Effector memory CD8-positive, alpha-beta T cell (primary cell): ENCODE data around the gene BRD1.

Source experiments
- ATAC-seq: fragments of 150-1000 bp; cut with Tn5 transposase; replicated peaks from 2 replicates; pipeline ENCODE4 v1.10.0; 2021; ENCODE audit warnings: mild to moderate bottlenecking, moderate library complexity
- DNase-seq, 3 experiments: peaks; one replicate each; pipeline ENCODE4 v3.0.0; 2021
- H3K27ac Mint-ChIP-seq, 2 donors: one replicate each; pipeline ENCODE4 v1.8.0; 2022; ENCODE audit warnings: mild to moderate bottlenecking in 2 of 2, mixed read lengths in 2 of 2, moderate library complexity in 2 of 2
- H3K27me3 Mint-ChIP-seq, 2 donors: one replicate each; pipeline ENCODE4 v1.8.0; 2022; ENCODE audit warnings: mixed read lengths in 2 of 2
- H3K36me3 Mint-ChIP-seq: one replicate; pipeline ENCODE4 v1.8.0; 2022; ENCODE audit warnings: mild to moderate bottlenecking, moderate library complexity, mixed read lengths; ENCODE audit not compliant: insufficient read depth
- H3K4me1 Mint-ChIP-seq, 2 donors: one replicate each; pipeline ENCODE4 v1.8.0; 2022; ENCODE audit warnings: low read depth in 2 of 2, mixed read lengths in 2 of 2
- H3K4me3 Mint-ChIP-seq, 2 donors: one replicate each; pipeline ENCODE4 v1.8.0; 2022; ENCODE audit warnings: mild to moderate bottlenecking in 2 of 2, mixed read lengths in 2 of 2, moderate library complexity in 2 of 2
- H3K9me3 Mint-ChIP-seq, 2 donors: one replicate each; pipeline ENCODE4 v1.8.0; 2022; ENCODE audit warnings: mixed read lengths in 2 of 2

Gene BRD1

DNA sequence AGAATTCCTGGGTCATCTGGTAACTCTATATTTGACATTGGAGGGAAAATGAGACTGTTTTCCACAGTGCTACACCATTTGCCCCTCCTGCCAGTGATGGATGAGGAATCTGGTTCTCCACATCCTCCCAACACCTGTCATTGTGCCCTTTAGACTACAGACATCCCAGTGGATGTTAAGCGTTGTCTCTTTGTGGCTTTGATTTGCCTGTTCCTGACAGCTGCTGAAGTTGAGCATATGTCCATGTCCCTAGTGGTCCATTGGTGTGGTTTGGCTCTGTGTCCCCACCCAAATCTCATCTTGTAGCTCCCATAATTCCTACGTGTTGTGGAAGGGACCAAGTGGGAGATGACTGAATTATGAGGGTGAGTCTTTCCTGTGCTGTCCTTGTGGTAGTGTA lies 88.5 kb downstream of the BRD1 start:
- Mint-ChIP-seq H3K36me3 (no peaks in the 10 kb centered on the region), H3K9me3 (no peaks in the 10 kb centered on the region), H3K27me3 (peaks cover 76 to 87% of the 10 kb centered on the region in 2 donors), H3K4me1 (peaks cover 0 to 2% of the 10 kb centered on the region in 2 donors), H3K27ac (no peak overlapping the region), H3K4me3 (no peak overlapping the region)
- ATAC-seq = no peak
- no peak for DNase-seq

DNA sequence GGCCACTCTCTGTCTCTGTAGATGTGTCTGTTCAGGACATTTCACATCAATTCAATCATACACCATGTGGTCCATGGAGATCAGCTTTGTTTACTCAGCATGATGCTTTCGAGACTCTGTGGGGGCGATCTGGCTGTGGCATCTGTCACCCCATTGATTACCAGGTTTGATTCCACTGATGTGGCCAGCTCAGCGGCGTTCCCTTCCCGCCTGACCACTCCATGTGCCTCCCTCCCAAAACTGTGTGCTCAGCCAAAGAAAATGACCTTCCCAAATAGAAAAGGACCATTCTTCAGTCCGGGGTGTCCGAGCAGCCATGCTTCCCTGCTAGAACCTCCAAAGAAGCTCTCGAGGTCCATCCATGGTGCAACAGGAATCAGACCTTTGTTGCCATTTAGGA lies 89.1 kb downstream of the BRD1 start:
- H3K36me3 Mint-ChIP-seq = no peaks in the 10 kb centered on the region
- no peak overlapping the region for H3K4me3 Mint-ChIP-seq
- H3K27ac Mint-ChIP-seq = no peak overlapping the region
- H3K4me1 Mint-ChIP-seq = peaks cover 3 to 5% of the 10 kb centered on the region in 2 donors
- ATAC-seq (no peak), DNase-seq (no peak)
- peaks cover 72 to 87% of the 10 kb centered on the region in 2 donors for H3K27me3 Mint-ChIP-seq
- no peaks in the 10 kb centered on the region for H3K9me3 Mint-ChIP-seq

DNA sequence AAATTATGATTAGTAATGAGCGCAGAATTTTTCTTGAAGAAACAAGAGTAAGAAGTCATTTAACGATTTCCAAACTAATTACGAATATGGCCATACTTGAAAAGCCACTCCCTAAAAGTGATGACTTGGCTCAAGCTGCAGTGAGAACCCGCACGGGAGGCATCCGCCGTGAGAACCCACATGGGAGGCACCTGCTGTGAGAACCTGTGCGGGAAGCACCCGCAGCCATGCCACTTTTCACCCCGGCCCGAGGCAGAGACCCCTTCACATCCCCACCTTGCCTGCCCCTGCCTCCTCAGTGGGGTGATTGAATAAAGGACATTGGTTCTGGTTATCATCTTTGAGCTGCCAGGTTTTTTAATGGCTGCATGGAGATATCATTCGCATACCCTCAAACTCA lies 89.7 kb downstream of the BRD1 start:
- H3K4me3 Mint-ChIP-seq = no peak overlapping the region
- peaks cover 77 to 87% of the 10 kb centered on the region in 2 donors for H3K27me3 Mint-ChIP-seq
- H3K36me3 Mint-ChIP-seq = no peaks in the 10 kb centered on the region
- no peak overlapping the region for H3K27ac Mint-ChIP-seq
- no peak for ATAC-seq
- peaks cover 5 to 10% of the 10 kb centered on the region in 2 donors for H3K4me1 Mint-ChIP-seq
- DNase-seq = no peak
- no peaks in the 10 kb centered on the region for H3K9me3 Mint-ChIP-seq

DNA sequence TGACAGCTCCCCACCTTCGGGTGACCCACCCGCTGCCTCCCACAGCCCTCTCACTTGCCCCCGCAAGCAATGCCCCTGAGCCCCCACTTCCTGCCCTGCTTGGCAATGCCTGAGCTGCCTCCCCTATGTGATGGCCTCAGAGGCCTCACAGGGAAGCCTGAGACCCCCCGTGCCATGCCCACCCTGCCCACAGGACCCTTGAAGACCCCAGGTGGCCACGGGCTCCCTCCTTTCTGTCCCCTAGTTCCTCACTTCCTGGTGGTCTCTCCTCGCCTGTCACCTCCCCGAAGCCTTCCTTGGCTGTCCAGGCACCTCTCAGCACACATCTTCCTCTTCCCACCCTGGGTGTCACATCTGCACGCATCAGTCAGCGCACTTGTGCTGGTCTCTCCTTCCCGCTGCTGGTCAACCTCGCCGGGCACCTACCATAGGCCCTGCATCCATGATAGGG lies 90.5 kb downstream of the BRD1 start:
- Mint-ChIP-seq H3K27ac (no peak overlapping the region), H3K36me3 (no peaks in the 10 kb centered on the region), H3K27me3 (peaks cover 79 to 87% of the 10 kb centered on the region in 2 donors), H3K9me3 (no peaks in the 10 kb centered on the region), H3K4me1 (peaks cover 6 to 12% of the 10 kb centered on the region in 2 donors), H3K4me3 (no peak overlapping the region)
- no peak for ATAC-seq
- no peak for DNase-seq

DNA sequence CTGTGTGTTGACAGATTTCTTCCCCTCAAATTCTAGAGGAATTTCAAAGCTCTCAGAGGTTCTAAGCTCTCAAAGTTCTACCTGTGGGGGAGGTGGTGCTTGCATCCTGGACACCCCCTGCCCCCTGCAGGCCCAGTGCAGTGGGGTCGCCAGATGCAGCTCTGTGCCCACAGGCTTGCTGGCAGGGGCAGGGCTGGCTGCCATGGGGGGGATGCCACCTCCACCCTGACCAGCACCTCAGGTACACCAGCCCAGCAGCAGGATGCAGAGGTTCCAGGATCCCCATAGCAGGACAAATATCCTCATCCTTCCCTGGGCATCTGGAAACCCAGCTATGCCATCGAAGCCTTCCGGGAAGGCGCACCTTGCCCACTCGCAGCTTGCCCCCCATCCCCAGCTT lies 91.1 kb downstream of the BRD1 start:
- no peak overlapping the region for H3K27ac Mint-ChIP-seq
- no peaks in the 10 kb centered on the region for H3K36me3 Mint-ChIP-seq
- no peak for DNase-seq
- ATAC-seq = no peak
- H3K4me1 Mint-ChIP-seq = peaks cover 6 to 12% of the 10 kb centered on the region in 2 donors
- no peaks in the 10 kb centered on the region for H3K9me3 Mint-ChIP-seq
- no peak overlapping the region for H3K4me3 Mint-ChIP-seq
- peaks cover 76 to 87% of the 10 kb centered on the region in 2 donors for H3K27me3 Mint-ChIP-seq

DNA sequence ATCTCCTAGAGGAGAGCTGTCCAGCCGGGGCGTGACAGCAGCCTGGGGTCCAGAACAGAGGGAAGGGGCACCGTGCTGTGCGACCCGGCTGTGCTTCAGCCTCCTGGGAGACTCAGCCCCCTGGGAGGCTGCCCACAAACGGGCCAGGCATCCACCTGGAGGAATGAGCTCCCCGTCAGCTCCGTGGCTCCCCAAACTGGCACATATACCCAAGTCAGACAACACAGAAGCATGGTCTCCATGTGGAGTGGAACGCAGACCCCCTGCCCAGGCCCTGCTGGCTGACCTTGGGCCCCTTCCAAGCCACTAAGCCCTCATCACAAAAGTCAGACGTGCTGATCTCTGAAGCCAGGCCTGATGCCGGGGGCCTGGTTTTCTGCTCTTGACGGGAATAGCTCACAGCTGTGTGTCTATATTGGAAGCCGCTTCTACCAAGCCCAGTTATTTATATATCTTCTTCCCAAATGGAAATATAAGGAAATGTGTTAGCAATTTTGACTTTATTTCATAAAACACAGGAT lies 91.7 kb downstream of the BRD1 start:
- ATAC-seq (no peak), DNase-seq (no peak)
- Mint-ChIP-seq H3K27ac (no peak overlapping the region), H3K9me3 (no peaks in the 10 kb centered on the region), H3K36me3 (no peaks in the 10 kb centered on the region), H3K27me3 (peaks cover 75 to 87% of the 10 kb centered on the region in 2 donors), H3K4me1 (peaks cover 6 to 12% of the 10 kb centered on the region in 2 donors), H3K4me3 (no peak overlapping the region)

DNA sequence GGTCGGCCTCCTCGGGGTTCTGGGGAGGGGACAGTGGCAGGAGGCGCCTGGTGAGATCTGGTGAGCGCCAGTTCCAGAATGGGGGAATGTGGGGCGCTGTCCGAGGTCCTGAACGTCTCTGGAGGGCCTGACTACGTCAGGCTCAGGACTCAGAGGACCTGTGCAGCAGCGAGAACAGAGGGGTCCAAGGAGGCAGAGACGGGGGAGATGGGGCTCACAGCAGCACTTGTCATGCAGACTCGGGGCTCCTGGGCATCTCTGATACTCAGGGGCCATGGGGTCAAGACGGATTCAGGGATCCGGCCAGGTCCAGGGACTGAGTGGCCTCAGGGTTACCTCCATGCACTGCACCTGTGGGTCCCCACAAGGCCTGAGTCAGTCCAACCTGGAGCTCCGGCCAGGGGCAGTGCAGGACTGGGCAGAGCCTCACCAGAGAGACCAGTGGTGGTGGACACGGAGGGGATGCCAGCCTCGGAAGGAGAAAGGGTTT lies 92.2 kb downstream of the BRD1 start:
- Mint-ChIP-seq H3K4me3 (no peak overlapping the region), H3K4me1 (peaks cover 6 to 12% of the 10 kb centered on the region in 2 donors), H3K27ac (no peak overlapping the region), H3K36me3 (no peaks in the 10 kb centered on the region), H3K27me3 (peaks cover 77 to 91% of the 10 kb centered on the region in 2 donors), H3K9me3 (no peaks in the 10 kb centered on the region)
- DNase-seq (no peak), ATAC-seq (no peak)

DNA sequence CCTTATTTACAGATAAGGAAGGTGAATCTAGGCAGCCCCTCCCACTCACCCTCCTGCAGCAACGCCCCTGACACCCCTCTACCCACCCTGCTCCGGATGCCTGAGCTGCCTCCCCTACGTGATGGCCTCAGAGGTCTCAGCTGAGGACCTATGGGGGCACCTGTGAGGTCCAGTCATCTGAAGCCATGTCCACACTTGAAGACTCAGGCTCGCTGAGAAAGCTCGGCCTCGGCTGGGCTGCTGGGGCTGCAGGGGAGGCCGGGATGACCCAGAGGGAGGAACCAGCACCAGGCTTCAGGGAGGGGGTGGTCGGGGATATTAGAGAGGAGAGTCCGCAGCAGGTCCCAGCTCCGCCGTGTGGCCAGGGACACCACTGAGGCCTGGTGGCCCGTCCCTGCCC lies 92.8 kb downstream of the BRD1 start:
- DNase-seq (no peak), ATAC-seq (no peak)
- Mint-ChIP-seq H3K27ac (no peak overlapping the region), H3K4me3 (no peak overlapping the region), H3K36me3 (no peaks in the 10 kb centered on the region), H3K27me3 (peaks cover 78 to 93% of the 10 kb centered on the region in 2 donors), H3K9me3 (no peaks in the 10 kb centered on the region), H3K4me1 (peaks cover 6 to 12% of the 10 kb centered on the region in 2 donors)

DNA sequence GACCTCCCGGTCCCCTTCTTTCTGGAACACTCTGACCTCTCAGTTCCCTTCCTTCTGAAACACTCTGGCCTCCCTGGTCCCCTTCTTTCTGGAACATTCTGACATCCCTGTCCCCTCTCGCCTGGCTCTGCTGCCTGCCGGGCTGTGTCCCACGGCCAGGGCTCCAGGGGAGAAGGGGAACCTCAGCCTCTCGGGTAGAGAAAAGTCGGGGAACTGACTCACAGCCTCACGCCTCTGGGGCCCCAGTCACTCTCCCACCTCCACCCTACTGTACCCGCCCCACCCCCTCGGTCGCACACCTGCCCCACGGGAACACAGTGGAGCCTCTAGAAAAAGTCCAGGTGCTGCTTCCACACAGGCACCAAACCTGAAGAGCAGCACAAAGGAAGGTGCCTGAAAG lies 93.3 kb downstream of the BRD1 start:
- Mint-ChIP-seq H3K4me3 (no peak overlapping the region), H3K27me3 (peaks cover 77 to 93% of the 10 kb centered on the region in 2 donors), H3K27ac (no peak overlapping the region), H3K36me3 (no peaks in the 10 kb centered on the region), H3K4me1 (peaks cover 6 to 12% of the 10 kb centered on the region in 2 donors), H3K9me3 (no peaks in the 10 kb centered on the region)
- DNase-seq = no peak
- no peak for ATAC-seq

DNA sequence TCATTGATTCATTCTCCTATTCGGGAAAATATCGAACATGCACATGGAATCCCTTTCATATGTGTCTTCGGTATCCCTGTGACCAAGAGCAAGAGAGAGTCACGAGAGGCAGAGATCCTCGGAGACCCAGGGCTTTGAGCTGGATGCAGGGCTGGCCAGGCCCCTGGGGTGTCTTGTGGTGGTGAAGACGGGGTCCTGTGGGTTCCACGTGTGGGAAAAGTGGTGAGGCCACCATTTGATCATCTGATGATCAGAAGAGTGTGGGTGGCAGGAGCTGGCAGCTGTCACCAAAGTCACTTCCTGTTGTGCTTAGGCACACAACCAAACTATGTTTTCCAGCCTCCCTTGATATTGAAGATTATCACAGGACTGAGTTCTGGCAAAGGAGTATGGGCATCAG lies 94.0 kb downstream of the BRD1 start:
- ATAC-seq (no peak), DNase-seq (no peak)
- peaks cover 6 to 12% of the 10 kb centered on the region in 2 donors for H3K4me1 Mint-ChIP-seq
- peaks cover 78 to 93% of the 10 kb centered on the region in 2 donors for H3K27me3 Mint-ChIP-seq
- H3K27ac Mint-ChIP-seq = peak overlapping the region in 1 of 2 donors; percentile 68
- peak overlapping the region in 1 of 2 donors; percentile 41 for H3K4me3 Mint-ChIP-seq
- H3K36me3 Mint-ChIP-seq = no peaks in the 10 kb centered on the region
- no peaks in the 10 kb centered on the region for H3K9me3 Mint-ChIP-seq

DNA sequence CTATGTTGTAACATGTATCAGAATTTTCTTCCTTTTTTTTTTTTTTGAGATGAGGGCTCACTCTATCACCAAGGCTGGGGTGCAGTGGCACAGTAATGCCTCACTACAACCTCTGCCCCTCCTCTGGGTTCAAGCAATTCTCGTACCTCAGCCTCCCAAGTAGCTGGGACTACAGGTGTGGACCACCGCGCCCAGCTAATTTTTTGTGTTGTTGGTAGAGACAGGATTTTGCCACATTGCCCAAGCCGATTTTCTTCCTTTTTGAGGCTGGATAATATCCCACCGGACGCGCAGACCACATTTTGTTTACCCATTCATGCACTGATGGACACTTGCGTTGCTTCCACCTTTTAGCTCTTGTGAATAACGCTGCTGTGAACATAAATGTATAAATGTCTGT lies 97.0 kb downstream of the BRD1 start:
- DNase-seq (no peak), ATAC-seq (no peak)
- Mint-ChIP-seq H3K9me3 (no peaks in the 10 kb centered on the region), H3K36me3 (no peaks in the 10 kb centered on the region), H3K4me1 (peaks cover 6 to 15% of the 10 kb centered on the region in 2 donors), H3K4me3 (no peak overlapping the region), H3K27me3 (peaks cover 69 to 97% of the 10 kb centered on the region in 2 donors), H3K27ac (no peak overlapping the region)

DNA sequence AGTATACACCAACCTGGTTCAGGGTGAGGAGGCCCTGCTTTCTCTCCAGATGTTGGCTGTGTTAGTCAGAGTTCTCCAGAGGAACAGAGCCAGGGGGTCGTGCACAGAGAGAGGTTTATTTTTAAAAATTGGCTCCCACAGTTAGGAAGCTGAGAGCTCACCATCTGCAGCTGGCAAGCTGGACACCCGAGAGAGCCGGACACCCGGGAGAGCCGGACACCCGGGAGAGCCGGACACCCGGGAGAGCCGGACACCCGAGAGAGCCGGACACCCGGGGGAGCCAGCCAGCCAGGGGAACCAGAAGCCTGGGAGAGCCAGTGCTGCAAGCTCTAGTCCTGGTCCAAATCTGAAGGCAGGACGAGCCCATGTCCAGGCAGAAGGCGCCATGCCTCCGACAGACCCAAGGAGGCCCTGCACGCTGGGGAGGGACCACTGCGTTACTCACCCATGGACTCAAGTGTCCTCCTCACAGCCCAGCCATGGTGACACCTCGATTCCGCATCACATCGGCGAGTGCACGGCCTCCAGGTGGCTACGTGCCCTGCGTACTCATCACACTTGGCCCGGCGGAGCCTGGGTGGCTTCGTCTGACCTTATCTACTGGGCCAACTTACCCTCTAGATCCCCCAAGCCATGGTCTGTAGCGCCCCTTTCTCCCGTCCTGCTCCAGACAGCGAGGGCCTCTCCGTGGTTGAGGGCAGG lies 99.0 kb downstream of the BRD1 start:
- no peak for DNase-seq
- Mint-ChIP-seq H3K27ac (no peak overlapping the region), H3K9me3 (no peaks in the 10 kb centered on the region), H3K4me1 (peaks cover 7 to 16% of the 10 kb centered on the region in 2 donors), H3K36me3 (no peaks in the 10 kb centered on the region), H3K27me3 (peaks cover 54 to 79% of the 10 kb centered on the region in 2 donors), H3K4me3 (no peak overlapping the region)
- no peak for ATAC-seq

DNA sequence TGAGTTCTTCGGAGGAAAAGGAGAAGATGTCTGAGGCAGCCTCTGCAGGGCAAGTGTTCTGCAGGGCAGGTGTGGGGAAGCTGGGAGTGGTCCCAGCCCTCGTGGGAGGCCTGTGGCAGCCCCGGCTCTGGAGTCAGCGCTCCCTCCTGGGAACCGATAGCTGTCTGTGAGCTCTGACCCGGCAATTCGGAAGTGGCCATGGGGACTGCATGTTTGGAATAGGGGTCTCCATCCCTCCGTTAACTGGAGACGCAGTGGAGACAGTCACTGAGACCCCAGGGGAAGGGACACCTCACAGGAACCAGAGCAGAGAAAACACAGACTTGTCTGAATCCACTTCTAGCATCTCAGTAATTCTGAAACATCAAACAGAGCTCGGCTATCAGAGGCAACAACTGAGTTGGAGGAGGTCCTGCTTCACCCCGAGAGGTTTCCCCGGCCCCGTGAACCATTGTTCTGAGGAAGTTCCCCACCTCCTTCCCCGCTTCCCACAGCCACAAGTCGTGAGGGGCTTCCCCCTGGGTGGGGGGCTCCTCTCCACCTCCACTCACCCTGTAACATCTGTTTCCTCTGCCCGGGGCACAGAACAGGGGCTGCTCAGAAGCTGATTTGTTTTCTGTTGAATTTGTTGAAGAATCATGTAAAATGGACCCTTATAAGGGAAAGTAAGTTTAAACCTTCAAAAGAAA lies 99.6 kb downstream of the BRD1 start:
- Mint-ChIP-seq H3K27ac (no peak overlapping the region), H3K4me3 (no peak overlapping the region), H3K36me3 (no peaks in the 10 kb centered on the region), H3K9me3 (no peaks in the 10 kb centered on the region), H3K27me3 (peaks cover 49 to 72% of the 10 kb centered on the region in 2 donors), H3K4me1 (peaks cover 4 to 10% of the 10 kb centered on the region in 2 donors)
- no peak for ATAC-seq
- DNase-seq = no peak
